ENCODE results near the gene CDC42EP3. TPM values are rescaled to one million over a fixed set of nuclear protein-coding genes. Genes with fewer than 3 reads are reported as not detected.

The CDC42EP3 gene
- total and polyA plus RNA-seq, 12 donors: 4.2 to 30.2 (median 10.7) TPM

- WGBS, 4 donors: 30 to 40% (median 35%) methylated on average over 7 of the region's 7 CpGs
- intact Hi-C loops (cut with DNase I): no loop called here
- DNase-seq: no peak
- H3K27me3 ChIP-seq: no peaks in the 10 kb centered on the region
- H3K27ac ChIP-seq: no peak overlapping the region
- no peak for TF ChIP-seq POLR2A (IDR thresholded peaks at IDR 0.05)
- TF ChIP-seq CTCF (IDR thresholded peaks at IDR 0.05): no peak
- no peaks in the 10 kb centered on the region for H3K9me3 ChIP-seq (replicated peaks in 1 of 3)
- H3K4me3 ChIP-seq: no peak overlapping the region
- H3K36me3 ChIP-seq (replicated peaks in 1 of 2): no peaks in the 10 kb centered on the region
- H3K4me1 ChIP-seq (replicated peaks in 1 of 2): peaks cover 2 to 6% of the 10 kb centered on the region in 2 donors
Observed at GRCh38 chr2:37641582-37642171, 29.8 kb downstream of the CDC42EP3 start.

- Histone ChIP-seq H3K36me3 (replicated peaks in 1 of 2) (no peaks in the 10 kb centered on the region), H3K27me3 (no peaks in the 10 kb centered on the region), H3K4me1 (replicated peaks in 1 of 2) (peaks cover 2 to 6% of the 10 kb centered on the region in 2 donors), H3K4me3 (no peak overlapping the region), H3K9me3 (replicated peaks in 1 of 3) (no peaks in the 10 kb centered on the region), H3K27ac (no peak overlapping the region)
- DNase-seq: no peak
- intact Hi-C loops (cut with DNase I): no loop called here
- WGBS, 4 donors: 78 to 82% (median 81%) methylated on average over 3 of the region's 3 CpGs
- TF ChIP-seq POLR2A (IDR thresholded peaks at IDR 0.05) (no peak), CTCF (IDR thresholded peaks at IDR 0.05) (no peak)
Observed at GRCh38 chr2:37639631-37640030, 31.8 kb downstream of the CDC42EP3 start.

- 84 to 94% (median 87%) methylated on average over 3 of the region's 3 CpGs for WGBS, 4 donors
- TF ChIP-seq CTCF (IDR thresholded peaks at IDR 0.05) (no peak), POLR2A (IDR thresholded peaks at IDR 0.05) (no peak)
- no peak for DNase-seq
- intact Hi-C loops (cut with DNase I): no loop called here
- no peak overlapping the region for H3K27ac ChIP-seq
- H3K4me3 ChIP-seq: no peak overlapping the region
- H3K4me1 ChIP-seq (replicated peaks in 1 of 2): peaks cover 0 to 6% of the 10 kb centered on the region in 2 donors
- H3K9me3 ChIP-seq (replicated peaks in 1 of 3): no peaks in the 10 kb centered on the region
- H3K36me3 ChIP-seq (replicated peaks in 1 of 2): no peaks in the 10 kb centered on the region
- no peaks in the 10 kb centered on the region for H3K27me3 ChIP-seq
Observed at GRCh38 chr2:37638973-37639372, 32.5 kb downstream of the CDC42EP3 start.

GRCh38 chr2:37637985-37638384 lies 33.5 kb downstream of the CDC42EP3 start:
- H3K36me3 ChIP-seq (replicated peaks in 1 of 2): no peaks in the 10 kb centered on the region
- no peak for DNase-seq
- H3K27me3 ChIP-seq: no peaks in the 10 kb centered on the region
- no peaks in the 10 kb centered on the region for H3K9me3 ChIP-seq (replicated peaks in 1 of 3)
- WGBS, 4 donors: 20 to 93% (median 76%) methylated on average over 1 to 2 of the region's 2 CpGs
- no peak overlapping the region for H3K4me3 ChIP-seq
- H3K4me1 ChIP-seq (replicated peaks in 1 of 2): peaks cover 0 to 6% of the 10 kb centered on the region in 2 donors
- TF ChIP-seq POLR2A (IDR thresholded peaks at IDR 0.05) (no peak), CTCF (IDR thresholded peaks at IDR 0.05) (no peak)
- no peak overlapping the region for H3K27ac ChIP-seq
- intact Hi-C loops (cut with DNase I): no loop called here

Measured in adrenal gland (tissue), 12 donors.